PC-3 (cell line): ENCODE data around the gene BMPER. TPM values are rescaled to one million over a fixed set of nuclear protein-coding genes. Genes with fewer than 3 reads are reported as not detected.

Source experiments
- ATAC-seq: fragments of 200-7000 bp; cut with Tn5 transposase; 2 replicates; pipeline ENCODE4 v1.9.1; 2020; ENCODE audit warnings: mild to moderate bottlenecking, moderate library complexity
- BruUV-seq: library from RNA; stranded (reverse); fragments of 400-500 nt; replicated peaks from 2 replicates; lab custom pipeline; 2021; lab: Mats Ljungman, UMichigan
- CTCF ChIA-PET: fragments of 300-600 bp; sonication (Branson Sonifier 250); formaldehyde crosslinking; loops from one replicate; lab custom pipeline; 2022; ENCODE audit warnings: antibody characterized with exemption; lab: Charles Lee
- POLR2A ChIA-PET: fragments of 300-600 bp; sonication (Branson Sonifier 250); formaldehyde crosslinking; loops from one replicate; lab custom pipeline; 2022; ENCODE audit warnings: antibody characterized with exemption; ENCODE audit not compliant: unreplicated experiment; lab: Charles Lee
- DNase-seq: peaks from one replicate; pipeline ENCODE4 v3.0.0-alpha.2; 2015
- H2AFZ ChIP-seq: fragments of 300-600 bp; sonication (generic); 2 replicates; pipeline ENCODE4 v1.6.0; 2016; ENCODE audit warnings: antibody characterized with exemption, low read length
- H3F3A ChIP-seq: fragments of 300-600 bp; sonication (generic); one replicate; pipeline ENCODE4 v1.6.0; 2017; ENCODE audit warnings: antibody characterized with exemption, low read length, control low read depth, mild to moderate bottlenecking; ENCODE audit not compliant: unreplicated experiment
- H3K27ac ChIP-seq: fragments of 300-600 bp; sonication (generic); 2 replicates; pipeline ENCODE4 v1.5.1; 2016; ENCODE audit warnings: mild to moderate bottlenecking, low read length
- H3K27me3 ChIP-seq: fragments of 300-600 bp; sonication (generic); 2 replicates; pipeline ENCODE4 v1.6.1; 2016; ENCODE audit warnings: low read length, mixed read lengths
- H3K36me3 ChIP-seq: fragments of 300-600 bp; sonication (generic); 2 replicates; pipeline ENCODE4 v1.6.1; 2016; ENCODE audit warnings: low read depth, mixed run types, low read length, mixed read lengths
- H3K4me1 ChIP-seq: fragments of 300-600 bp; sonication (generic); 2 replicates; pipeline ENCODE4 v1.5.1; 2016; ENCODE audit warnings: low read length; ENCODE audit not compliant: insufficient read depth
- H3K4me2 ChIP-seq: fragments of 300-600 bp; sonication (generic); 2 replicates; pipeline ENCODE4 v1.6.0; 2016; ENCODE audit warnings: low read length
- H3K4me3 ChIP-seq: fragments of 300-600 bp; sonication (generic); 2 replicates; pipeline ENCODE4 v1.5.1; 2016; ENCODE audit warnings: mild to moderate bottlenecking, low read length, mixed read lengths
- H3K79me2 ChIP-seq: fragments of 300-600 bp; sonication (generic); 2 replicates; pipeline ENCODE4 v1.6.1; 2017; ENCODE audit warnings: low read length, mixed read lengths
- H3K9ac ChIP-seq: fragments of 300-600 bp; sonication (generic); 2 replicates; pipeline ENCODE4 v1.6.0; 2016; ENCODE audit warnings: mild to moderate bottlenecking, low read length
- H3K9me2 ChIP-seq: fragments of 300-600 bp; sonication (generic); replicated peaks from 2 replicates; pipeline ENCODE4 v1.6.1; 2016; ENCODE audit warnings: mixed run types, low read length, mixed read lengths
- H3K9me3 ChIP-seq: fragments of 300-600 bp; sonication (generic); 2 replicates; pipeline ENCODE4 v1.6.1; 2016; ENCODE audit warnings: low read length, mixed read lengths
- H4K20me1 ChIP-seq: fragments of 300-600 bp; sonication (generic); 2 replicates; pipeline ENCODE4 v1.6.1; 2016; ENCODE audit warnings: low read length, mixed read lengths
- EZH2 ChIP-seq: fragments of 300-600 bp; sonication (generic); IDR thresholded peaks from one replicate; pipeline ENCODE4 v1.6.1; 2017; ENCODE audit warnings: antibody characterized with exemption, mild to moderate bottlenecking, low read length; ENCODE audit not compliant: unreplicated experiment
- EZH2phosphoT487 ChIP-seq: fragments of 300-600 bp; sonication (generic); IDR thresholded peaks from 2 replicates; pipeline ENCODE4 v1.6.1; 2018; ENCODE audit warnings: mild to moderate bottlenecking, antibody characterized with exemption, low read length, borderline replicate concordance
- intact Hi-C: fragments of 100-400 bp; cut with micrococcal nuclease; formaldehyde crosslinking; loops from 2 replicates; pipeline ENCODE4 v1.9.0; 2023
- total RNA-seq: library from RNA; depleted of rRNA; stranded (reverse); fragments of >200 nt; gene quantifications from 2 replicates; pipeline ENCODE4 v1.2.3, GENCODE V29; 2014
- TF ChIP-seq, protein P1 (sequence below): fragments of 300-600 bp; sonication (generic); conservative IDR thresholded peaks from 2 replicates; pipeline ENCODE4 v1.5.1; 2017; ENCODE audit warnings: antibody characterized with exemption, low read depth, mild to moderate bottlenecking, low read length

BMPER gene
- total RNA-seq, 1 experiment from 2014 or later, result 0.11 TPM

DNA sequence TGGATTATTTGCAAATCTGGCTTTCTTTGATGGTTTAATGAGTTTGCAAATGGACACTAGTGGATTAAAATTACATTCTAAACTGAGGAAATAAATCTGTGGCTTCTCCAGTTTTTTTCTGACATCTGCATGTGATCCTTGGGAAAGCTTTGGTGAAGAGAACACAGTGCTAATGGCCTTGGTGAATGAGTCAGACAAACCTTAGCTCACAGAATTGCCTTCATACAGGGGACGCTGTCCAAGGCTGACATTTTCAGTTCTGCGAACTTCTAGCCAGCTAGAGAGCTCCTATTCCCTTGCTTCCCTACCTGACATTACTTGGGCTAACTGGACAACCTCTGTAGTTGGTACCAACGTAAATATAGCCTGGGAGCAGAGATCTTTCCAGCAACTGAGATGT lies 21.2 kb downstream of the BMPER start:
- TF ChIP-seq EZH2 (no peak), EZH2phosphoT487 (no peak)
- TF ChIP-seq, protein P1, sequence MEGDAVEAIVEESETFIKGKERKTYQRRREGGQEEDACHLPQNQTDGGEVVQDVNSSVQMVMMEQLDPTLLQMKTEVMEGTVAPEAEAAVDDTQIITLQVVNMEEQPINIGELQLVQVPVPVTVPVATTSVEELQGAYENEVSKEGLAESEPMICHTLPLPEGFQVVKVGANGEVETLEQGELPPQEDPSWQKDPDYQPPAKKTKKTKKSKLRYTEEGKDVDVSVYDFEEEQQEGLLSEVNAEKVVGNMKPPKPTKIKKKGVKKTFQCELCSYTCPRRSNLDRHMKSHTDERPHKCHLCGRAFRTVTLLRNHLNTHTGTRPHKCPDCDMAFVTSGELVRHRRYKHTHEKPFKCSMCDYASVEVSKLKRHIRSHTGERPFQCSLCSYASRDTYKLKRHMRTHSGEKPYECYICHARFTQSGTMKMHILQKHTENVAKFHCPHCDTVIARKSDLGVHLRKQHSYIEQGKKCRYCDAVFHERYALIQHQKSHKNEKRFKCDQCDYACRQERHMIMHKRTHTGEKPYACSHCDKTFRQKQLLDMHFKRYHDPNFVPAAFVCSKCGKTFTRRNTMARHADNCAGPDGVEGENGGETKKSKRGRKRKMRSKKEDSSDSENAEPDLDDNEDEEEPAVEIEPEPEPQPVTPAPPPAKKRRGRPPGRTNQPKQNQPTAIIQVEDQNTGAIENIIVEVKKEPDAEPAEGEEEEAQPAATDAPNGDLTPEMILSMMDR, result no peak
- Histone ChIP-seq H3K4me2 (no peak overlapping the region), H3K9me3 (no peaks in the 10 kb centered on the region), H3K27ac (no peak overlapping the region), H4K20me1 (no peaks in the 10 kb centered on the region), H2AFZ (no peak overlapping the region), H3K27me3 (peaks cover 46% of the 10 kb centered on the region), H3K4me3 (no peak overlapping the region), H3K9me2 (no peaks in the 10 kb centered on the region), H3K4me1 (no peaks in the 10 kb centered on the region), H3F3A (no peaks in the 10 kb centered on the region), H3K9ac (no peak overlapping the region), H3K36me3 (no peaks in the 10 kb centered on the region), H3K79me2 (no peaks in the 10 kb centered on the region)
- intact Hi-C loops, result no loop called here
- ChIA-PET POLR2A (no interaction called here), CTCF (no interaction called here)
- BruUV-seq, result no TSS peak
- DNase-seq, result no peak
- ATAC-seq, result no peak

DNA sequence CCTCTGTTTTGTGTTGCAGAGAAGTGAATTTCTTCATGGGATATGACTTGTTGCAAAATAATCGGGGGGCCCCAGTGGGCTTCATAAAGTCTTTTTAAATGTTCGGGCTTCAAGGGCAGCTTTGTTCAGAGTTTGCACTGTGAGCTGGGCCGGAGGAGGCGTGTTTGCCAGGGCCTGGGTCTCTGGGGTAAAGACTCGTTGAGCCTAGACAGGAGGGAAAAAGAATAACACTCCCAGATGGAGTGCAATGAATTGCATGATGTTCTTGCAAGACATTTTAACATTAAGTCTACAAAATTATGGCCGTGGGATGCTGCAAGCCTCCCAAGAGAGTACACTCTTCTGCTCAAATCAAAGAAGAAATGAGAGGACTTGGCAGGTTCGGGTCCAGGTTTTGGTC lies 23.6 kb downstream of the BMPER start:
- Histone ChIP-seq H3K36me3 (no peaks in the 10 kb centered on the region), H3K4me1 (peaks cover 17% of the 10 kb centered on the region), H3K79me2 (no peaks in the 10 kb centered on the region), H3K9me2 (no peaks in the 10 kb centered on the region), H3K4me2 (no peak overlapping the region), H3K9me3 (no peaks in the 10 kb centered on the region), H3F3A (no peaks in the 10 kb centered on the region), H3K27ac (no peak overlapping the region), H3K9ac (no peak overlapping the region), H2AFZ (no peak overlapping the region), H3K4me3 (no peak overlapping the region), H3K27me3 (peaks cover 26% of the 10 kb centered on the region), H4K20me1 (no peaks in the 10 kb centered on the region)
- CTCF ChIA-PET, result no interaction called here
- intact Hi-C loops, result no loop called here
- DNase-seq (no peak), ATAC-seq (no peak)
- no TSS peak for BruUV-seq
- POLR2A ChIA-PET, result no interaction called here
- TF ChIP-seq EZH2phosphoT487 (no peak), EZH2 (no peak)
- TF ChIP-seq, protein P1, result no peak

DNA sequence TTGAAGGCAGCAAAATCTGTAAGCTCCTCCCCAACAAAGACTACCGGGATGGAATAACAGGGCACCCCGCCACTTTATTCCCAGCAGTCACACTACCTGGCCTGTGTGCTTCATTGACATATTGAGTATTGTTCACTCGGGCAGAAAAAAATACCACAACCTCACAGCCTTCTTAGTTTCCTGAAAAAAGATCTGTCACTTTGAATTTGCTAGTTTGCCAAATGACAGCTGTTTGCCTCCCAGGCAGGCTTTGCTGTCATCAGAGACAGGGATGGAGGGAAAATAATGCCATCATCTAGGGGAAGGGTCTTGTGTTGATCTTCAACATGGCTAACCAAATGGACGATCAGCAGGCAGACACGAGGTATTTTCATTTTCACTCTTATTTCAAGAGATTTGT lies 26.9 kb downstream of the BMPER start:
- no peaks in the 10 kb centered on the region for H3K79me2 ChIP-seq
- H3K9me2 ChIP-seq, result no peaks in the 10 kb centered on the region
- H3F3A ChIP-seq, result no peaks in the 10 kb centered on the region
- no TSS peak for BruUV-seq
- ATAC-seq, result no peak
- no peaks in the 10 kb centered on the region for H4K20me1 ChIP-seq
- H2AFZ ChIP-seq, result peak overlapping the region; percentile 72; the same call in 1 of the 2 replicates
- peaks cover 4% of the 10 kb centered on the region; the same call in 1 of the 2 replicates for H3K27me3 ChIP-seq
- H3K27ac ChIP-seq, result no peak overlapping the region
- no peaks in the 10 kb centered on the region for H3K9me3 ChIP-seq
- H3K4me2 ChIP-seq, result peak overlapping the region; percentile 75
- intact Hi-C loops, result loop anchor here (2.0 to 5.0 kb wide), 2 partner anchors 475 to 747 kb away; no protein-coding TSS in a partner anchor
- CTCF ChIA-PET, result interaction anchor here (0.5 to 1.2 kb wide), 6 partner anchors 23 to 874 kb away, joined by 3 to 4 read pairs (median 3); no protein-coding TSS in a partner anchor
- H3K4me1 ChIP-seq, result peaks cover 21% of the 10 kb centered on the region
- no peak for DNase-seq
- no peaks in the 10 kb centered on the region for H3K36me3 ChIP-seq
- TF ChIP-seq EZH2phosphoT487, result no peak
- TF ChIP-seq, protein P1, result no peak
- no peak for TF ChIP-seq EZH2
- peak overlapping the region; percentile 48; the same call in 1 of the 2 replicates for H3K4me3 ChIP-seq
- POLR2A ChIA-PET, result interaction anchor here (0.6 kb wide), 1 partner anchor 674 kb away, joined by 5 read pairs; no protein-coding TSS in a partner anchor
- H3K9ac ChIP-seq, result no peak overlapping the region
